Psoas muscle (tissue), 8 donors: ENCODE measurements around the gene SUPT4H1. TPM values are rescaled to one million over a fixed set of nuclear protein-coding genes. Genes with fewer than 3 reads are reported as not detected.

Experiments used
- ATAC-seq, 4 donors: fragments of 200-7000 bp; cut with Tn5 transposase; one replicate each; pipeline ENCODE4 v1.9.1; 2020; ENCODE audit warnings: moderate library complexity in 3 of 4, mild to moderate bottlenecking in 2 of 4
- DNase-seq, 2 donors: peaks; one replicate each; pipeline ENCODE4 v3.0.0-alpha.2; 2020
- H3K27ac ChIP-seq: fragments of 200-600 bp; one replicate; pipeline ENCODE4 v1.8.0; 2022
- H3K27me3 ChIP-seq, 3 donors: fragments of 200-600 bp in 1 of 3; one replicate each; pipeline versions ENCODE4 v1.6.1 to v1.8.0; 2013 to 2022; ENCODE audit warnings: low read length in 2 of 3, mild to moderate bottlenecking in 2 of 3, moderate library complexity in 1 of 3; ENCODE audit not compliant: insufficient read depth in 3 of 3
- H3K36me3 ChIP-seq, 2 donors: fragments of 200-600 bp in 1 of 2; one replicate each; pipeline versions ENCODE4 v1.6.1 to v1.8.0; 2013 to 2022; ENCODE audit warnings: low read depth in 1 of 2, mild to moderate bottlenecking in 1 of 2, moderate library complexity in 1 of 2; ENCODE audit not compliant: insufficient read depth in 1 of 2
- H3K4me1 ChIP-seq: fragments of 200-600 bp; one replicate; pipeline ENCODE4 v1.8.0; 2022
- H3K4me3 ChIP-seq: fragments of 200-600 bp; one replicate; pipeline ENCODE4 v1.8.0; 2022; ENCODE audit warnings: mild to moderate bottlenecking
- H3K9me3 ChIP-seq: fragments of 200-600 bp; one replicate; pipeline ENCODE4 v1.8.0; 2022
- CTCF ChIP-seq: fragments of 200-600 bp; IDR thresholded peaks from one replicate; pipeline ENCODE4 v1.8.0; 2022; ENCODE audit warnings: antibody characterized with exemption
- WGBS, 3 donors: extraction: QIAGEN DNeasy Blood & Tissue Kit; methylation state at CpG; one replicate each; pipeline versions ENCODE4 v1.1.6 to v1.1.7; 2013; 5-methylcytosine and 5-hydroxymethylcytosine counted together
- intact Hi-C, 2 donors: fragments of 100-400 bp; cut with DNase I; formaldehyde crosslinking; loops; one replicate each; pipeline versions ENCODE4 v1.11.0 to v1.14.2; 2022
- polyA plus RNA-seq, 3 donors: library from polyadenylated mRNA; stranded (reverse); fragments of 200-250 nt; gene quantifications; one replicate each; pipeline ENCODE4 v1.2.3, GENCODE V29; 2013
- total RNA-seq, 4 donors: library from RNA; stranded (reverse); fragmentation: NEBNext Ultra II Directional in 2 of 4; extraction: Animal tissue kit (Norgen Biotek cat#: 25700) in 2 of 4; gene quantifications; one replicate each; pipeline versions ENCODE4 v1.2.1 to v1.2.4, GENCODE V29; 2021 to 2023
- donor health status: healthy with polysubstance abuse.
- donor health status: DM: no; HTN: no; CAD: no; lungs with moderate emphysema.
- donor health status: Bipolar disorder and iron deficiency.
- donor health status: healthy.
- donor health status: DM: yes; HTN: yes; CAD: no.
- donor health status: DM: no; HTN: no; CAD: no.
- donor health status: DM: no; HTN: no; CAD: no.
- donor health status: DM: yes; HTN: yes; CAD: no.

SUPT4H1 gene
- total and polyA plus RNA-seq, 7 donors: 52.1 to 86.8 (median 58.2) TPM

DNA sequence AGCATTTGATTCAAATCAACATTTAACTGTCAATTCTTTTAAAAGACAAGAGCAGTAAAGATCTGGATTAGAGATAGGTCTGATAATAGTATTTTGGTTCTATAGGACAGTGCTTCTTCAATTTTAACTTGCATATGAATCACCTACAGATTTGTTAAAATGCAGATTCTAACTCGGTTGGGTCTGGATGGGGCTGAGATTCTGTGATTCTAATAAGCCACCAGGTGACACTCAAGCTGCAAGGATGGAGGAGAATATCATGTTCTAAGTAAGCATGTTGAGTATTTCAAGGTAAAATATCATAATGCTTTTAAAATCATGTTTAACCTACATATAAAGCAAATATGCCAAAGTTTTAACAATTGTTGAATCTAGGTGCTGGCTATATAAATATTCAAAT lies 39.2 kb downstream of the SUPT4H1 start:
- Histone ChIP-seq H3K9me3 (no peaks in the 10 kb centered on the region), H3K27ac (no peak overlapping the region), H3K4me3 (no peak overlapping the region), H3K36me3 (no peaks in the 10 kb centered on the region), H3K27me3 (no peaks in the 10 kb centered on the region), H3K4me1 (no peaks in the 10 kb centered on the region)
- DNase-seq: no peak
- intact Hi-C loops: no loop called here
- WGBS, 3 donors: 39 to 57% (median 56%) methylated on average over 1 of the region's 1 CpG
- no peak for ATAC-seq
- TF ChIP-seq CTCF: no peak

DNA sequence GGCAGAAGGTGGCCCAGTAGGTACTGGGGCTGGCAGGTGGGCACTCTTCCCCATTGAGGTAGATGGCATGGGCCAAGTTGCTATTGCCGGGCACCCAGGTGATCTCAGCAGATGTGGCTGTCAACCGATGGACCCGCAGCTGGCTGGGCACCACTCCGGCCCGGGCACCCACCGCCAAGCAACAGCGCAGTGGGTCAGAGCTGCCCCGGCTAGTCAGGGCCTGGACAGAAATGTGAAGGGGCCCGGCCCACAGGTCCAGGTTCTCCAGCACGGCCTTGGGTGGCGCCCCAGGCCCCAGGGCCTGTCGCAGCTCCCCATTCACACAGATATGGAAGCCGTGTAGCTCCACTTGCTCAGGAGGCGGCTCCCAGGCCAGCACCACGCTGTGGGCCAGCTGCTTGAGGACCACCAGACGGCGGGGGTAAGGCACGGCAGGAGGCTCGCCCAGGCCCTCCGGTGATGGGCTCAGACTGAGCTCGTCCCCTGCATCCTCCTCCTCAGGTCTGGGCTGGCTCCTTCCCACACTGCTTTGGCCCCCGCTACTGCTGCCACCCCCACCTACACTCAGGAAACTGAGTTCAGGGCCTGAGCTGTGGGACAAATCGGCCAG lies 39.9 kb downstream of the SUPT4H1 start:
- no peaks in the 10 kb centered on the region for H3K9me3 ChIP-seq
- H3K4me1 ChIP-seq: no peaks in the 10 kb centered on the region
- intact Hi-C loops: no loop called here
- WGBS, 3 donors: 83 to 89% (median 88%) methylated on average over 23 of the region's 23 CpGs
- H3K36me3 ChIP-seq: no peaks in the 10 kb centered on the region
- no peak overlapping the region for H3K4me3 ChIP-seq
- ATAC-seq (no peak), DNase-seq (no peak)
- no peak overlapping the region for H3K27ac ChIP-seq
- TF ChIP-seq CTCF: no peak
- H3K27me3 ChIP-seq: no peaks in the 10 kb centered on the region

- intact Hi-C loops: no loop called here
- Histone ChIP-seq H3K36me3 (no peaks in the 10 kb centered on the region), H3K4me1 (no peaks in the 10 kb centered on the region), H3K27me3 (no peaks in the 10 kb centered on the region), H3K27ac (no peak overlapping the region), H3K9me3 (no peaks in the 10 kb centered on the region), H3K4me3 (no peak overlapping the region)
- no peak for DNase-seq
- no peak for ATAC-seq
- WGBS, 3 donors: 88 to 93% (median 89%) methylated on average over 9 of the region's 9 CpGs
- TF ChIP-seq CTCF: no peak
These were observed 40.5 kb downstream of the SUPT4H1 start for GRCh38 chr17:58311429-58311894.

DNA sequence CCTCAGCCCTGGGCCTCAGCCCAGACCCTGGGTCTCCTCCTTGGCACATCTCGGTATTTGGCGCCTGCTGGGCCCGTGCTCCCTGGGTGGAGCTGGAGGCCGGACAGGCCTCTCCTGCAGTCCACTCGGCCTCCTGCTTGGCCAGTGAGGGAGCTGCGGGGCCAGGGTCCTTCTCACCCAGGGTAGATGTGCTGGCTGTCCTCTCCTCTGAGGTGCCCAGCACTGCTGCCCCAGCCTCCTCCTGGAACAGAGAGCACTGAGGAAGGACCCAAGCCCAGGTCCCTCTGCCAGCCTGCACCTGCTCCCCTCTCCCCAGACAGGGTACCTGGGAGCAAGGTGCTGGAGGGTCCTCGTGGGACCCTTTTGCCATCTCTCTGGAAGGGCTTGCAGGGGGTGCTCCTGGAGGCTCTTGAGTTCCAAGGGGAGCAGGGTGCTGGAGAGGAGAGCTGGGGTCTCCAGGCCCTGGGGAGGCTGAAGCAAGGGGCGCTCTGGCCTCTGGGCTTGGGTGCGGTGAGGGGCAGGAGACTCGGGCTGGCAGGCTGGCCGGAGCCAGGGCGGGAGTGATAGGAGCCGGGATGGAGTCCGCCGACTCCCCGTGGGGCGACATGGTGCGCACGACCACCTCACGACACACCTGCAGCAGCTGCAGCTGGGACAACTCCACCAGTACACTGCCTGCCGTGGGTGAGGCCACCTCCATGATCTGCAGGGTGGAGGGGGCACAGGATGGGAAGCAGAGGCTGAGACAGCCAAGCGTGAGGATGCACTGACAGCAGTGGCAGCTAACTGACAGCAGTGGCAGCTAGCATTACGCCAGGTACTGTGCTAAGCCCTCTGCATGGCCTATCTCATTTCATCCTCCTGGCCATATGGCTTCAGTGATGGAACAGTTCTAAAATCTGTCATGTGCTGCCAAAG lies 41.2 kb downstream of the SUPT4H1 start:
- ATAC-seq: no peak
- Histone ChIP-seq H3K4me3 (no peak overlapping the region), H3K9me3 (no peaks in the 10 kb centered on the region), H3K36me3 (no peaks in the 10 kb centered on the region), H3K27me3 (no peaks in the 10 kb centered on the region), H3K4me1 (no peaks in the 10 kb centered on the region), H3K27ac (no peak overlapping the region)
- intact Hi-C loops: no loop called here
- no peak for DNase-seq
- TF ChIP-seq CTCF: no peak
- WGBS, 3 donors: 86 to 93% (median 90%) methylated on average over 23 of the region's 23 CpGs
